WTC11 (cell line): ENCODE data around the gene VCX2. TPM values are rescaled to one million over a fixed set of nuclear protein-coding genes. Genes with fewer than 3 reads are reported as not detected.
"Not testable (repeated sequence)": the region's sequence is repeated elsewhere in the genome, so short reads cannot be mapped to it uniquely, and the experiment has no call there.

ENCODE experiments used
- ATAC-seq: fragments of 200-7000 bp; cut with Tn5 transposase; 2 replicates; pipeline ENCODE4 v1.10.0; 2021; ENCODE audit warnings: mild to moderate bottlenecking, moderate library complexity
- Bru-seq: library from RNA; stranded (reverse); fragments of 400-500 nt; gene quantifications from one replicate; lab custom pipeline; 2021; lab: Mats Ljungman, UMichigan
- CTCF ChIA-PET: fragments of 300-600 bp; sonication (Branson Sonifier 250); formaldehyde crosslinking; loops from one replicate; lab custom pipeline; 2021; ENCODE audit warnings: antibody characterized with exemption; lab: Charles Lee
- POLR2A ChIA-PET: fragments of 350-600 bp; sonication (Branson Sonifier 250); formaldehyde crosslinking; loops from one replicate; lab custom pipeline; 2021; ENCODE audit warnings: antibody characterized with exemption; lab: Charles Lee
- DNase-seq: peaks from one replicate; pipeline ENCODE4 v3.0.0; 2021; ENCODE audit warnings: low spot score
- H3K27ac Mint-ChIP-seq: 2 replicates; pipeline ENCODE4 v1.8.0; 2021; ENCODE audit warnings: mixed read lengths
- H3K27me3 Mint-ChIP-seq: 2 replicates; pipeline ENCODE4 v1.8.0; 2021; ENCODE audit warnings: low read depth, mild to moderate bottlenecking, moderate library complexity, mixed read lengths
- H3K36me3 Mint-ChIP-seq: 2 replicates; pipeline ENCODE4 v1.8.0; 2021; ENCODE audit warnings: mixed read lengths
- H3K4me1 Mint-ChIP-seq: 2 replicates; pipeline ENCODE4 v1.8.0; 2022; ENCODE audit warnings: mixed read lengths
- H3K4me3 Mint-ChIP-seq: 2 replicates; pipeline ENCODE4 v1.8.0; 2021; ENCODE audit warnings: mild to moderate bottlenecking, moderate library complexity, mixed read lengths
- H3K9me3 Mint-ChIP-seq: 2 replicates; pipeline ENCODE4 v1.8.0; 2021; ENCODE audit warnings: mixed read lengths
- AFF4 ChIP-seq: sonication (generic); formaldehyde crosslinking; IDR thresholded peaks from 2 replicates; pipeline ENCODE4 v1.8.1; 2023; ENCODE audit warnings: mild to moderate bottlenecking, missing genetic modification reagents, borderline replicate concordance
- E2F1 ChIP-seq: sonication (generic); formaldehyde crosslinking; IDR thresholded peaks from 2 replicates; pipeline ENCODE4 v1.8.0; 2022; ENCODE audit warnings: mild to moderate bottlenecking, missing genetic modification reagents
- EMX1 ChIP-seq: fragments of 250-450 bp; sonication (Bioruptor Pico); IDR thresholded peaks from 2 replicates; pipeline ENCODE4 v1.8.0; 2021; ENCODE audit warnings: mild to moderate bottlenecking
- ETV6 ChIP-seq: sonication (generic); formaldehyde crosslinking; IDR thresholded peaks from 2 replicates; pipeline ENCODE4 v1.8.1; 2022; ENCODE audit warnings: mild to moderate bottlenecking, missing genetic modification reagents
- FOXK1 ChIP-seq: sonication (generic); formaldehyde crosslinking; IDR thresholded peaks from 2 replicates; pipeline ENCODE4 v1.8.0; 2022; ENCODE audit warnings: mild to moderate bottlenecking, moderate library complexity, missing genetic modification reagents
- IRF2 ChIP-seq: sonication (generic); formaldehyde crosslinking; IDR thresholded peaks from 2 replicates; pipeline ENCODE4 v1.8.0; 2022; ENCODE audit warnings: low read depth, missing genetic modification reagents, borderline replicate concordance
- MYBL2 ChIP-seq: sonication (generic); formaldehyde crosslinking; IDR thresholded peaks from 2 replicates; pipeline ENCODE4 v1.8.1; 2023; ENCODE audit warnings: mild to moderate bottlenecking, moderate library complexity, missing genetic modification reagents
- NR2C2 ChIP-seq: sonication (generic); formaldehyde crosslinking; IDR thresholded peaks from 2 replicates; pipeline ENCODE4 v1.8.0; 2022; ENCODE audit warnings: mild to moderate bottlenecking, missing genetic modification reagents
- RELA ChIP-seq: sonication (generic); formaldehyde crosslinking; IDR thresholded peaks from 2 replicates; pipeline ENCODE4 v1.8.1; 2022; ENCODE audit warnings: missing genetic modification reagents, mild to moderate bottlenecking, borderline replicate concordance
- SMAD3 ChIP-seq: sonication (generic); formaldehyde crosslinking; IDR thresholded peaks from 2 replicates; pipeline ENCODE4 v1.8.0; 2022; ENCODE audit warnings: missing genetic modification reagents, mild to moderate bottlenecking, borderline replicate concordance
- STAT6 ChIP-seq: sonication (generic); formaldehyde crosslinking; conservative IDR thresholded peaks from 2 replicates; pipeline ENCODE4 v1.8.1; 2023; ENCODE audit warnings: mild to moderate bottlenecking, low read depth, missing genetic modification reagents, moderate library complexity
- ZNF416 ChIP-seq: fragments of 250-450 bp; sonication (Bioruptor Pico); IDR thresholded peaks from 2 replicates; pipeline ENCODE4 v1.9.0; 2021; ENCODE audit warnings: mild to moderate bottlenecking, inconsistent platforms
- long read RNA-seq, 3 experiments: library from RNA in 1 of 3; library from capped mRNA in 1 of 3; library from polyadenylated mRNA in 1 of 3; unstranded in 2 of 3; stranded (forward) in 1 of 3; transcript quantifications; one replicate each; pipeline ENCODE4 v2.0.0, GENCODE V29; 2021
- total RNA-seq: library from RNA; stranded (reverse); gene quantifications from 3 replicates; pipeline ENCODE4 v1.2.3, GENCODE V29; 2021
- TF ChIP-seq, protein P1 (sequence below): sonication (generic); formaldehyde crosslinking; IDR thresholded peaks from 2 replicates; pipeline ENCODE4 v1.8.1; 2023; ENCODE audit warnings: mild to moderate bottlenecking, missing genetic modification reagents
- TF ChIP-seq, protein P2 (sequence below): sonication (generic); formaldehyde crosslinking; IDR thresholded peaks from 2 replicates; pipeline ENCODE4 v1.8.1; 2022; ENCODE audit warnings: mild to moderate bottlenecking, moderate library complexity, missing genetic modification reagents
- TF ChIP-seq, protein P3 (sequence below): sonication (generic); formaldehyde crosslinking; IDR thresholded peaks from 2 replicates; pipeline ENCODE4 v1.8.1; 2022; ENCODE audit warnings: missing genetic modification reagents, borderline replicate concordance
- TF ChIP-seq, protein P4 (sequence below): sonication (generic); formaldehyde crosslinking; IDR thresholded peaks from 2 replicates; pipeline ENCODE4 v1.8.0; 2022; ENCODE audit warnings: mild to moderate bottlenecking, missing genetic modification reagents

VCX2 gene
- total RNA-seq (not detected in 3 replicates), Bru-seq, nascent RNA (not detected)
- long read RNA-seq, experiment 1: 0 reads
- long read RNA-seq, experiment 2: 0 reads
- long read RNA-seq, experiment 3: 0 reads

DNA sequence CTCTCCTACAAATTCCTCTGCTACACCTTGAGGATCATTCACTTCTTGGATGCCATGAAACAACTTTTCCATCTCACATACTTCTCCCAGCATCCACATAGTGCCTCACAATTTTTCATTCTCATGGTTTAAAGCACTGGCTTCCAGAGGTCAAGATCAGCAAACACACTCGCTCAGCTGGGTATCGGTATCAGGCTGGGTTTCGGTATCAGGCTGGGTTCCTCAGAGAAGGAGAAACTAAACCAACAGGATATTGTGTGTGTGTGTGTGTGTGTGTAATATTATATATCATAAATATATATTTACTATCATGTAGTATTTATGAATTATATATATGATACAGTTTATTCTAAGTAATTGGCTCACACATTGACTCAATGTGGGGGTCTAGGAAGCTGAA, at the start of gene VCX2:
Gene VCX2 (minus strand): TSS at position 99 of the 400 bp plus-strand sequence. CDS start 624 bp downstream, outside the sequence.
- DNase-seq, H3K36me3 Mint-ChIP-seq, H3K4me3 Mint-ChIP-seq, H3K9me3 Mint-ChIP-seq, H3K27ac Mint-ChIP-seq, ATAC-seq, H3K4me1 Mint-ChIP-seq, CTCF ChIA-PET, POLR2A ChIA-PET, H3K27me3 Mint-ChIP-seq: not testable (repeated sequence)

DNA sequence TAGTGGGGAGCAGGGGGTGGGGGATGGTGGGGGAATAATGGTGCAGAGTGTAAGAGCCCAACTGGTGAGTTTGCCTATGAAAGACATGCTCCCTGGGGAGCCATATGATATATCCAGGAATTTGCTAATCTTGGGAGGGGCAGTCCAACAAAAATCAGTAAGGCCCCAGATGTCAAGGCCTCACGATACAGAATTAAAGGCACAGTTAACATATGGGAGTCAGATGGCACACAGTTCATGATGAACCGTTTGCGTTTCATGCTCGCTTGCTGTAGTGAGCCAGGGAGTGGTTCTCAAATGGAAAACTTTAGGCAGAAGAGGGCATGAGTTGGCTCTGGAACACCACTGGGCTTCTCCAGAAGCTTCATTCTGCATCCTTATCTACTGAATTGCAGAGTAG, 33.9 kb upstream of the VCX2 start:
- no peaks in the 10 kb centered on the region for H3K27me3 Mint-ChIP-seq
- CTCF ChIA-PET: no interaction called here
- TF ChIP-seq FOXK1 (no peak), NR2C2 (CRISPR knock-in tag) (no peak), E2F1 (no peak), RELA (no peak), EMX1 (CRISPR knock-in tag) (no peak), STAT6 (no peak)
- DNase-seq (no peak), ATAC-seq (no peak)
- no peak overlapping the region for H3K27ac Mint-ChIP-seq
- H3K4me3 Mint-ChIP-seq: no peak overlapping the region
- peaks cover 9% of the 10 kb centered on the region for H3K4me1 Mint-ChIP-seq
- POLR2A ChIA-PET: no interaction called here
- no peaks in the 10 kb centered on the region for H3K9me3 Mint-ChIP-seq
- no peaks in the 10 kb centered on the region for H3K36me3 Mint-ChIP-seq

- no peaks in the 10 kb centered on the region for H3K27me3 Mint-ChIP-seq
- ATAC-seq (no peak), DNase-seq (no peak)
- H3K36me3 Mint-ChIP-seq: no peaks in the 10 kb centered on the region
- TF ChIP-seq AFF4 (CRISPR knock-in tag) (no peak), ZNF416 (CRISPR knock-in tag) (no peak), FOXK1 (no peak), MYBL2 (CRISPR knock-in tag) (no peak), IRF2 (CRISPR knock-in tag) (no peak), ETV6 (CRISPR knock-in tag) (no peak), SMAD3 (CRISPR knock-in tag) (no peak)
- TF ChIP-seq, protein P1, sequence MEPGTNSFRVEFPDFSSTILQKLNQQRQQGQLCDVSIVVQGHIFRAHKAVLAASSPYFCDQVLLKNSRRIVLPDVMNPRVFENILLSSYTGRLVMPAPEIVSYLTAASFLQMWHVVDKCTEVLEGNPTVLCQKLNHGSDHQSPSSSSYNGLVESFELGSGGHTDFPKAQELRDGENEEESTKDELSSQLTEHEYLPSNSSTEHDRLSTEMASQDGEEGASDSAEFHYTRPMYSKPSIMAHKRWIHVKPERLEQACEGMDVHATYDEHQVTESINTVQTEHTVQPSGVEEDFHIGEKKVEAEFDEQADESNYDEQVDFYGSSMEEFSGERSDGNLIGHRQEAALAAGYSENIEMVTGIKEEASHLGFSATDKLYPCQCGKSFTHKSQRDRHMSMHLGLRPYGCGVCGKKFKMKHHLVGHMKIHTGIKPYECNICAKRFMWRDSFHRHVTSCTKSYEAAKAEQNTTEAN (CRISPR knock-in tag): no peak
- TF ChIP-seq, protein P2, sequence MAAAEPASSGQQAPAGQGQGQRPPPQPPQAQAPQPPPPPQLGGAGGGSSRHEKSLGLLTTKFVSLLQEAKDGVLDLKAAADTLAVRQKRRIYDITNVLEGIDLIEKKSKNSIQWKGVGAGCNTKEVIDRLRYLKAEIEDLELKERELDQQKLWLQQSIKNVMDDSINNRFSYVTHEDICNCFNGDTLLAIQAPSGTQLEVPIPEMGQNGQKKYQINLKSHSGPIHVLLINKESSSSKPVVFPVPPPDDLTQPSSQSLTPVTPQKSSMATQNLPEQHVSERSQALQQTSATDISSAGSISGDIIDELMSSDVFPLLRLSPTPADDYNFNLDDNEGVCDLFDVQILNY (CRISPR knock-in tag): no peak
- TF ChIP-seq, protein P3, sequence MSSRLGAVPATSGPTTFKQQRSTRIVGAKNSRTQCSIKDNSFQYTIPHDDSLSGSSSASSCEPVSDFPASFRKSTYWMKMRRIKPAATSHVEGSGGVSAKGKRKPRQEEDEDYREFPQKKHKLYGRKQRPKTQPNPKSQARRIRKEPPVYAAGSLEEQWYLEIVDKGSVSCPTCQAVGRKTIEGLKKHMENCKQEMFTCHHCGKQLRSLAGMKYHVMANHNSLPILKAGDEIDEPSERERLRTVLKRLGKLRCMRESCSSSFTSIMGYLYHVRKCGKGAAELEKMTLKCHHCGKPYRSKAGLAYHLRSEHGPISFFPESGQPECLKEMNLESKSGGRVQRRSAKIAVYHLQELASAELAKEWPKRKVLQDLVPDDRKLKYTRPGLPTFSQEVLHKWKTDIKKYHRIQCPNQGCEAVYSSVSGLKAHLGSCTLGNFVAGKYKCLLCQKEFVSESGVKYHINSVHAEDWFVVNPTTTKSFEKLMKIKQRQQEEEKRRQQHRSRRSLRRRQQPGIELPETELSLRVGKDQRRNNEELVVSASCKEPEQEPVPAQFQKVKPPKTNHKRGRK (CRISPR knock-in tag): no peak
- TF ChIP-seq, protein P4, sequence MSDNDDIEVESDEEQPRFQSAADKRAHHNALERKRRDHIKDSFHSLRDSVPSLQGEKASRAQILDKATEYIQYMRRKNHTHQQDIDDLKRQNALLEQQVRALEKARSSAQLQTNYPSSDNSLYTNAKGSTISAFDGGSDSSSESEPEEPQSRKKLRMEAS (CRISPR knock-in tag): no peak
- no peak overlapping the region for H3K4me3 Mint-ChIP-seq
- CTCF ChIA-PET: no interaction called here
- POLR2A ChIA-PET: no interaction called here
- H3K4me1 Mint-ChIP-seq: peaks cover 9% of the 10 kb centered on the region
- H3K27ac Mint-ChIP-seq: no peak overlapping the region
- H3K9me3 Mint-ChIP-seq: no peaks in the 10 kb centered on the region
Observed at GRCh38 chrX:8204169-8204935, 33.3 kb upstream of the VCX2 start.
